Activated T-cell treated with anti-CD3 and anti-CD28 coated beads, Interleukin-2, amount 50 U/mL, for 1 hour (primary cell): ENCODE results near the gene GSAP.

ENCODE experiments used
- DNase-seq: peaks from one replicate; pipeline ENCODE4 v3.0.0-alpha.2; 2020

Gene GSAP

DNA sequence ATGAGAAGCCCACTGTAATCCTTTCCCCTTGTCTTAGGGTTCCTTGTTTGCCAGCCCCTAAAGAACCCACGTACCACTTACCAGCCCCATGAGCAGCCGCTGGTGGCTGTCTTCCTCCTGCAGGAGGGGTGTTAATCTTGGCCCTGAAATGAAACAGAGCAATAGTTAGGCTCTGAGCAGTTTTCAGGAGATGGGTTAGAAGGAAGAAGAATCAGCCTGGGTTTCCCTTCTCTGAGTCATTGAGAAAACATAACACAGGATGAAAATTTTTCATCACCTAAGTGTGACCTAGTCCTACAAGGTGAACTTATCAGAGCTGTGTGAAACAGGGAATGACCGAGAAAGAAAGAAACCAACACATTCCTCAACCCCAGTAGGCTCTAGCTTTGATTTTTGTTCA lies 90.0 kb downstream of the GSAP start:
- no peak for DNase-seq

DNA sequence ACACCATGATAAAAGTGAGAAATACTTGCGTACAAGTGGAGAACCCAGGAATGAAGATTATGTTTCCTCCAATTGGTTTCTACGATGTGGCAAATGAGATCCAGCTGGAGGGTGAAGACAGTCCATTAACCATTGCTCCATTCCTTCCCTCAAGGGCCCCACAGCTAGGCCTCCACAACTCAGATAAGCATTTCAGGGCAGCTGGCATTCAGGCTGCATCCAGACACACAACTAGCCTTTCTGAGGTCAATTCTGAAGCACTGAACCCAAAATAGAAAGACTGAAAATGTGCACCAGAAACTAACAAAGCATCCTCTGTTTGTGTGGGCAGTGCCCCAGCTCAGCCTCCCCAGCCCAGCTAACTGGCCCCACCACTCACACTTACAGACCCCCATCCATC lies 94.8 kb downstream of the GSAP start:
- DNase-seq, result no peak

DNA sequence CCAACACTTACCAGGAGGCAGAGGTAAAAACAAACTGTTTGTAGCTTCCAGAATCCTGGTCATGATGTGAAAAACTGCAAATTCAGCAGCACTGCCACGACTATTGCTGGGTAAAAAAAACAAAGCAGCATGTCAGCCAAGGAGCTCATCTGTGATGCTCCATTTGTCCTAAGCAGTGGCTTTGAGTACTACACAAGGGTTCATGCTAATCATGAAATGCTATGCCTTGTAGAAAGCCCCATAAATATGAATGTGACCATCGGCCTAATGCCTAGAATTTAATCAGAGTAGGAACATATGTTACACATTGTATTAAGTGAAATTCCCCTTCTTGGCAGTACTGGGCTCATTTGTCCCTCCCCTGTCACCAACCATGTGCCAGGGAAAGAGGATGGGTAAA lies 95.4 kb downstream of the GSAP start:
- DNase-seq, result no peak

DNA sequence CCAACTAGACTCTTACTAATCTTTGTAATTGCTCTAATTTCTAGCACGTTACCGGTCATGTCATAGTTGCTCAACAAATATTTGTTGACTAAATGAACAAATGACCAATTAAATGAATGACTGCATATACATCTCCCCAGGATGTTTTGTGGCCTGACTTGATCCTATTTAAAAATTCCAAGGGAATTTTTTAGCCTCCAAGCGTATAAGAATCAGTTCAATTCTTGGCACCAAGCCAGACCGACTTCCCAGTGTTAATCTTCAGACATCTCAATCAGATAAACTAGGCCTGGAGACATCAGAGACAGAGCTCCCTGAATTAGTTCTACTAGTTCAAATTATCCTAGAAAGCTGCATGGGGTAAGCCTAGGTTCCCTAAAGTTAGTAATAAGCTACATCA lies 96.0 kb downstream of the GSAP start:
- no peak for DNase-seq

DNA sequence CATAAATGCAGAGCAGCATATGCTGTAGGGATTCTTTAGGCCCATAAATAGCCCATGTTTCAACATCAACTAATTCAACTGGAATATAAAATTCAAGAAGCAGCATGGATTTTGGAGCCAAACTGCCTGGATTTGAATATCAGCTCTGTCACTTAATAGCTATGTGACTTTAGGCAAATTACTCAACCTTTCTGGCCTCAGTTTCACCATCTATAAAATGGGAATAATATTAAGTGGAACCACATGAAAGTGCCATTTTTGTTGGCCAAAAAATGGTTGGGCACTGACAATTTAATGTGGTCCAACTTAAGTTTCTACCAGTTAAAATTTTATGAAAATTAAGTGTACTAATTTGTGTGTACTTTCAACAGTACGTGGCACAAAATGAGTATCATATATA lies 98.1 kb downstream of the GSAP start:
- no peak for DNase-seq

DNA sequence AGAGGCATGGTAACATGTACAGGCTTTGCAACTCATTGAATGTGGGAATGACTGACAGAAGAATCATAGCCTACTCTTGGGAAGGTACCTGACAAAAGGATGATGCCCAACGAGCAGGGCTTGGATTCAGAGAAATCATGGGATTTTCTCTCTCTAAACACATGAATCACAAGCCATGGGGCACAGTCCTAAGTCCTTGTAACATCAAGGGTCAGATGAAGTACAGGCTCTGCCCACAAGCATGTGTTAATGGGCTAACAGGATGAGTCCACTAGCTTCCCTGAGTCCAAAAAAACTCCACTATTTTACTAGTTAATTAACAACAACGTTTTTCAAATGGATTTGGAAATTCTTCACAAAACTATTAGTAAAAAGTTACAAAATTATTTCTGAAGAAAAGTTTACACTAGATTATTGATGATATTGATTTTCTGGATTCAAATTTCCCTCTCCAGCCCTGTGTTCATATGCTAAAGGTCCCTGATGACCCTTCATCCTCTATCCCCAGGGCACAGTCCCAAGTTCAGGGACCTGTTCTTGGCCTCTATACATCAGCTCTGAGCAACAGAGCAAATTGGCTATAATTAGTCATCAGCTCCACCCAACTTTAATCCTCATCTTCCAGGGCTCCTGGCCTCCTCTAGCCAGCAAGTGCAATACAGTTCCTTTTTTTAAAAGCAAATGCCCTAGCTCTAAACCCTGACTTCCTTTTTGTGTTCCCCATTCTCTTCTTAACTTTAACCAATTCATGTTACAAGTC lies 99.8 kb downstream of the GSAP start:
- DNase-seq, result no peak

DNA sequence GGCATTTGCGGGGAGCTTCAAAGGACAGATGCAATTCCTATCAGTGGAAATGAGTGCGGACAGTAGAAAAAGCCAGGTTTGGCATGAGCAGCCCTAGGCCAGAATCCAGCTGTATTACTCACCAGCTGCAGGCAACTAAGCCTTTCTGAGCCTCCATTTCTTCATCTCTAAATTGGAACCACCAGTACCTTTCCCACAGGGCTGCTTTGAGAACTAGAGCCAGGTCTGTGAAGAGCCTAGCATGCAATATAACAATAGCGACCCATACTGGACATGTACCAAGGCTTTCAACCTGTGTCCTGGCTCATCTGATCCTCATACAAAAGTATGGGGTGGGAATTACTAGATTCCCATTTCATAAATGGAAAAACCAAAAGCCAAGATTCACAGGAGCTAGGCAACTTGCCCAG lies 101.0 kb downstream of the GSAP start:
- no peak for DNase-seq

DNA sequence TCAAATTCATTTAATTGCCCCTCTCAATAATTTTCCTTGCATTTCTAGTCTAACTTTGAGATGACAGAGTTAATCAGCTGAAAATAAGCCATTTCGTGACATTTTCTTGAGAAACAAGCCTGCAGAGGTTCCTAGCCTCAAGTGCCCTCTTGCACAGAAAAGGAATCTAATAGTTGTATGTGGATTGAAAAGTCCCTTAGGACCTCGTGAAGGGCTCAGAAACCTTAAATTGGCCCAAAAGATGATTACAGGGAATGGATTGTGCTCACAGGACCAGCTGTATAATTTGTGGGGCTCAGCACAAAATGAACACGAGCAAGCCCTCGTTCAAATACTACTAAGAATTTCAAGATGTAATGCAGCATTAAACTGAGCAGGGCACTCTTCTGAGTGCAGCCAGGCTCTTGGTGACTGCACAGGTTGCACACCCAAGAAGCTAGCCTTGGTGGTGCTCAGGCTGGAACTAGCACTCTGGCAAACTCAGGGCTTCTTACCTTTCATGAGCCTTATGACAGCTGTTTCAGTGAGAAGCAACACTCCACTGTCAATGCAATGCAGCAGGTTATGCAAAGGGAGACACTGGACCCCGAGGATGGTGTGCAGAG lies 102.2 kb downstream of the GSAP start:
- DNase-seq, result no peak

DNA sequence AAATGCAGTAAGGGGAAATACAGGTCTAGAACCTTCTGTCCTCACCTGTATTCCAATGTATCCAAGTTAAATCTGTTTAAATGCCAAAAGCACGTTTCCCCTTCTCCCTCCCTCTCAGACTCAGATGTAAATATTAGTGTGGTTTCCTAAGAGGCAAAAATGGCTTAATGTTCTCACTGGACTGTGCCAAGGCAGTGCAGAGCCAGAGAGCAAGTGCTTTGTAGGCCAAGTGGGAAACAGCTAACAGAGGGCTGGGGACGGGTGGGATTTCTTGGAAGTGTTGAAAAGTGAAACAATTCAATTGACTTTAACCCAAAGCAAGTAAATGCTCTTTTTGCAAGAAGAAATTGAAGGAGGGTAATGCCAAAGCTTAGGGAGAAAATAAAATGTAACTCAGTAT lies 103.1 kb downstream of the GSAP start:
- no peak for DNase-seq

DNA sequence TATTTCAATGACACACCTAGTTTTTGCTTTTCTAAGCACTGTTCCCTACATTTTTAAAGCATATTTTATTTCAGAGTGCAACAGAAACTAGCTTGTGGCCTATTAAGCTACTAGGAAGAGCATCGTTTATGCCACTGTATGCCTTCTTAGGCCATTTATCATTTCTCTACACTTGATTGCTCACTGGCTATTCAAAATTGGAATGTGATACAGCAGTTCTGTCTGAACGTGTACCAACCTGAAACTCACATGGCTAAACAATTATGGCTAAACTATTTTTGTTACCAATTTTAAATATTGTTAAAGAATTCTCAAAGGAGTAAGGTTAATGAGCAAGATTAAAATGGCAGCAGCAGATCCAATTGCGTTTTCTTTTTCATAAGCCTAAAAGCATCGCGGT lies 105.2 kb downstream of the GSAP start:
- no peak for DNase-seq

DNA sequence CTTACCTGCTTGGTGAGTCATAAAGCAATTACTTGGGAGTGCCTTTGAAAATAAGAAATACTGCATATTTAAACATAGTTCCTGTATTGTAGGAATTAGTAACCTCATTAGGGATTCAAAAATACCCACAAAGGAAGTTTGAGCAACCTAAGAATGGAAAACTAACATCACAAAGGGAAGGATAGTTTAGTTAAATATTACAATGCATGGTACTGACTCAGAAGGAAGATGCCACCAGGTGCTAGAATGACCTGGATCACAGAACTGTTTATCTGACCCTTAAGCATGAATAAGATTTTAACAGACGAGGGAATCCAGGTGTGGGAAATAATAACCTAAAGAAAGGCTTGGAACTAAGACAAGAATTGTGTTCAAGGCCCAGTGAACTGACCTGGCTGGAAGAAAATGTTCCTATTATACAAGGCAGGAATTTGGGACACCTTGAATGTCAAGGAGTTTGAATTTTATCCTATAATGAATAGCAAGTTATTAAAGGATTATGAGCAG lies 106.4 kb downstream of the GSAP start:
- DNase-seq, result no peak

DNA sequence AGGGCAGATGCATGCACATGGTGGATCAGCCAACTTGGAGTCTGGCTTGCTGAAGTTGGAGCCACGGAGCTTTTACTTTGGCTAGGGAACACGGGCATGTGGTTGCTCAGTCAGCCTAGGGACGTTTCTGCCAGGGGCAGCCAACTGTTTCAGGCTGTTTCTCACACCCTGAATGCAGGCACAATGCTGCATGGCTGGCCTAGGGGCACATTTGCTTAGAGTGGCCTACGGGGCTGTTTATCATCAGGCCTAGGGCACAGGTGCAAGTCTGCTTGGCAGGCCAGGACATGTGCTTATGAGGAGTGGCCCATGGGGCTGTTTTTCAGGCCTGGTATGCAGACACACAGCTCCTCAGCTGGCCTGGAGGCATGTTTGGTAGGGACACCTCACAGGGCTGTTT lies 107.4 kb downstream of the GSAP start:
- no peak for DNase-seq

DNA sequence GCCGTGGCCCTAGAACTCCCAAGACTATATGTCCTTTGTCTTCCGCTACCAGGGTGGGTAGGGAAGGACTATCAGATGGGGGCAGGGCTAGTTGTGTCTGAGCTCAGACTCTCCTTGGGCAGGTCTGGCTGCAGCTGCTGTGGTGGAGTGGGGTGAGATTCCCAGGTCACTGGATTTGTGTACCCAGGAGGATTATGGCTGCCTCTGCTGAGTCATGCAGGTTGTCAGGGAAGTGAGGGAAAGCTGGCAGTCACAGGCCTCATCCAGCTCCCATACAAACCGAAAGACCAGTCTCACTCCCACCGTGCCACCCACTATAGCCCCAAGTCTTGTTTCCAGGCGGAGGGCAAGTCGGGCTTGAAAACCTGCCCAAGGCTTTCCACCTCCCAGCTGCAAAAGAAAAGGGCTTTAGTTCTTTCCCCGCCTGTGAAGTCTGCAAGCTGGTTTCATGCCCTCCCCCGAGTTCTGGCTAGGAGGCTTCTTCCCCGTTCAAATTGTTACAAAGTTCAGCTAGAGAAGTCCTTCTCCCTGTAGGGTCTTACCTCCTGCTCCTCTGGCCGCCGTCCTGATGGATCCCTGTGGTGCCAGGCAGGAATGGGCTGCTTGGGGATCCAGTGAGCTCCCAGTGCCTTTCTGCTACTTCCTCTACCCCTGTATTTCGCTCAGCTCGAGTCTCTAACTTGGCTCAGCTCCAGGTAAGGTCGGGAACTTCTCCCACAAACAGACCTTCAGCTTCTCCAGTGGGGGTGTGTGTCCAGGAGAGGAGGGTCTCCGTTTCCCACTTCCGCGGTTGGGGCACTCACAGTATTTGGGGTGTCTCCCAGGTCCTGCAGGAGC lies 109.7 kb downstream of the GSAP start:
- DNase-seq, result no peak

DNA sequence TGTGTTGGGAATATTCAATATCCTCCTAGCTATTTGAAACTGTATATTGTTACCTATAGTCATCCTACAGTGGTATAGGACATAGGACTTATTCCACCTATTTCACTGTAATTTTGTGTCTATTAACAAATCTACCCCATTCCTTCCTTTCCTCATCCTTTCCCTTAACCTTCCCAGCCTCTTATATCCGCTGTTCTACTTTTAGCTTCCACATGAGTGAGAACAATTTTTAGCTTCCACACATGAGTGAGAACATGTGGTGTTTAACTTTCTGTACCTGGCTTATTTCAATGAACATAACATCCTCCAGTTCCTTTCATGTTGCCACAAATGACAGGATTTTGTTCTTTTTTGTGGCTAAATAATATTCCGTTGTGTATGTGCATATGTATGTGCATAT lies 120.6 kb downstream of the GSAP start:
- DNase-seq, result no peak

DNA sequence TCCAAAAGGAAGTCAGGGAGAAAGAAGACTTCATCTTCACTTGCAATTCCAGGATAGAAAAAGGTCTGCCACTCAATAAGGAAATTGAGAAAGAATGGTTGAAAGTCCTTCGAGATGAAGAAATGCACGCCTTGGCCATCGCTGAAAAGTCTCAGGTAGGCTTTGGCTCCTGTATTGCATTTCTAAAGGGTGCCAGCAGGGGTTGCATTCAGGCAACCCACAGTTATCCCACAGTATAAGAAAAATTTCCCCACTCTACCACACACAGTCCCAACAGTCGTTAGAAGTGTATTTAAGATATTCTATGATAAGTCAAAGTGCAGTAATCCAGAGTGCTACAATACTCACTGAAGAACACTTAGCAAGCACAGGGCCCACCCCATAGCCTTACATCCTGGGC lies 123.1 kb downstream of the GSAP start:
- DNase-seq, result no peak

DNA sequence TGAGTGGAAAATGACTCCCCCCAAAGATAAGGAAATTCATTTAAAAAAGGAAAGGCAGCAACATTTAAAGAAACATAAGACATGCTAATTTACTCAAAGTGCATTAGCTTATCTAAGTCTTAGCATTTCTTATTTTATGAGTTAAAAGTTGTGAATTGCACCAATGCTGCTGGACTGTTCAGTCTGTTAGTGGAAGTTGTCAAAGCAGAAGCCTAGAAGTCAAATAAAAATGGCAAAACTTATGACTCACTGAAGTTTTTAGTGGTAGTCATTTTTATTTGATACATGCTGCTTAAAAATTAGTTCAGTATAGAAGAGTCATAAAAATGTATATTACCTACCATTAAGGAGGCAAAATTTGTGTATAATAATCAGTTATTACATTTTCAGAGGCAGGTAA lies 125.7 kb downstream of the GSAP start:
- DNase-seq, result no peak

DNA sequence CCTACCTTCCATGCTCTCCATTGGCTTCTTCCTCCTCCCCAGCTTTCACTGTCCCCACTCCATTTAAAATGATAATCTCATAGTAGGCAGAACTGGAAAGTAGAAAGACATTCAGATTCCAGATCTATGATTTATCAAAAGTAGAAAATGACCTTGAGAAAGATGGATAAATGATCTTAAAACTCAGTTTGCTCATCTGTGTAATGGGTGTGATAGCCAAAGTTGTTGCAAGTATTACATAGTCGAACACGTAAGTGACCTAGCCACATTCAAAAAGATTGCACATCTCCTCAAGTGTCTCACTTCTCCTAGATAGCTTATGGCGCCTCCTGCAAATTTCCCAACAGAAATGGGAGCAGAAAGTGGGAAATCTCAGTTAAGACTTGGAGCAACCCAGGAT lies 126.8 kb downstream of the GSAP start:
- DNase-seq, result no peak

DNA sequence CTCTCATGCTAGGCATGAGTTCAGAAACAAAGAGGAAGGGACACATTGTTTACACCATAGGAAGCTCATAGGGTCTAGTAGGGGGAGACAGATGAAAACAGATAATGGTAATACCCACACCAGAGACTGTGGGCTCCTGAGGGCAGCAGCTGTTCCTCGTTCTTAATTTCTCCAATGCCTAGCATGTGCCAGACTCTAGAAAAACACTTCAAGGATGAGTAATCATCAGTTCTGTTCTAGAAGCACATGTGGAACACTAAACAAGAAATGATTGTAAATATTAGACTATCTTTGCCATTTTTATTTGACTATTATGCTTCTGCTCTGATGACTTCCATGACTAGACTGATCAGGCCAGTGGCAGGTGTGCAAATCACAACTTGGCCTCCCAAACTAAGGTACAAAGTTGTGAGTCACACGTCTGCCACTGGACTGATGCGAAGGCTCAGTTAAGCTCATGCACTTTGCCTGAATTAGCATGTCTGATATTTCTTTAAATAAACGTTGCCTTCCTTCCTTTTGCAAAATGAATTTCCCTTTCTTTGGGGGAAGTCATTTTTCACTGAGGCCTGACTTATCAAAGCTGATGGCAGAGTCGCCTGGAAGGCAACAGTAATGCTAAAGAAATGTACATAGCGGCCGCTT lies 127.4 kb downstream of the GSAP start:
- DNase-seq, result no peak

DNA sequence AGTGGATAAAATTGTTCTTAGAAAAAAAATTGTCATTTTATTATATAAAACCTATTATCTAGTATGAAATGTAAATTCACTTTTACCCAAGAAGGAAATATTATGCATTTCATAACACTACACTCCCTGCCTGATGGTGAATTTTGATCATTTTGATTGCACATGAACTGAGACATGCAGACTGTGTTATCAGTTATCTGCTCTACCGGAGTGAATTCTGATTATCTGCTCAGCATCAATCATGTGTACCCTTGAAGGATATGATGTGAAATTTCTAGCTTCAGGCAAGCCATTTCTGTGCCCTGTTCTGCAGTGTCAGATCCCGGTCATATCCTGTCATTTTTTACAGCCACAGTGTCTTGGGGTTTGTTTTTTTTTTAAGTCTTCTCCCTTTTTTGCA lies 131.5 kb downstream of the GSAP start:
- no peak for DNase-seq

DNA sequence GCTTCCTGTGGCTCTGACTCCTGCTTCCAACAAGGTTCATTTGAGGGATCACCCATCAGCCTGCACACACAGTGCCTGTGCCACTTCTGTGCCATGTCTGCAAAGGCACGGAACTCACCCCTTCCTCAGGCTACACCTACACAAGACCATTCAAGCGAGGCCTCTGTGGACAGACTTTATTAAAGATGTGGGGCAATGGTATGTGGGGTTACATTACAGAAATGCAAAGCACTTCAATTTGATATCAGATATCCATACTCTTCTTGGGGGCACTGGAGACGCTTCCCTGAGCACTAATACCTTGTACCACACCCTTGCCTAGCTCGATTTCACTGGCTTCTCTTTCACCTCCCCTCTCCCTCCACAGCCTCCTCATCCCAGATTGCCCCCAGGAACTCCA lies 132.1 kb downstream of the GSAP start:
- no peak for DNase-seq

DNA sequence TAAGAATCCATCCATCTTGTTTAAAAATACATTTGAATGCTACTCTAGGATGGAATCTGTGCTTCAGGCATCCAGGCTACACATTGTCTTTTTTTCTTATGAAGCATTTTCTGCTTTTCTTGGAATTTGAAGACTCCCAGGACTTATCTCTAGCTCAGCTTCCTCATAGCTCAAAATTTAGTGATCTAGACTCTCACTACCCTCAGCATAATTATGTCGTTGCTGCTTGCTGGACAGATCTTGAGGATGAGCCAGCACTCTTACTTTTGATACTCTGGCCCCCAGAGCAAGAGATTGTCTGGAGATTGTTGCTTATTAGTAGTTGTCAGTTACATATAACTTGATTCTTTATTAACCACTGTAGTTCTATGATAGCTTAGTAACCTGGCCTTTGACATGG lies 133.3 kb downstream of the GSAP start:
- DNase-seq, result no peak

DNA sequence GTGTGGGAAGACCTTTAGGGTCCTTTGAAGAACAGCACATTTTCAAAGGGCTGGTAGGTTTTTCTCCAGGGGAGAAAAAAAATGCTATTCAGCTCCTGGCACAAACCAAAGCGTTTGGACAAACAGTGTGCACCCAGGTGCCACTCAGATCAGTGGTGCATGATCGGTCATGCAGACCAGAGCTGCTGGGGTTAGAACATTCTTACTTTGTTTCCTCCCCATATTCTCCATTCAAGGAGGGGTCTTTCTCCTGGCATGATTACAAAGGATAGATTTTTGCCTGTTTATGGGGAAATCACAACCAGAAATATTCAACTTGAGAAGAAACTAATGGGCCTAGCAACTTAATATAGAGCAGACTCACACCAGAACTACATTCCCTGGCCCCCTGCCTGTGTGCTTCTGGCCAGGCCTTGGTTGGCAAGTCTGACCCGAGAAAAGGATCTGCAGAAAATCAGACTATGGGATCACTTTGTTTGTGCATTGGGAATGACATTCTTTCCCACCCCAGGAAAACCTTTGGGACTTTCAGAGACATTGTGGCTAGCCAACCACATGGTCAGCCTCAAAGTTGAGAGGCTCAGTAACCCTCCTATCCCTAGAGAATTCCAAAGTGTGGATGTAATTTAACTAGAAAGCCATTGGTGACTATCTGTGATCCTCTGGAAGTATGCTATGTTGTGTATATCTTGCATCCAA lies 134.2 kb downstream of the GSAP start:
- no peak for DNase-seq

DNA sequence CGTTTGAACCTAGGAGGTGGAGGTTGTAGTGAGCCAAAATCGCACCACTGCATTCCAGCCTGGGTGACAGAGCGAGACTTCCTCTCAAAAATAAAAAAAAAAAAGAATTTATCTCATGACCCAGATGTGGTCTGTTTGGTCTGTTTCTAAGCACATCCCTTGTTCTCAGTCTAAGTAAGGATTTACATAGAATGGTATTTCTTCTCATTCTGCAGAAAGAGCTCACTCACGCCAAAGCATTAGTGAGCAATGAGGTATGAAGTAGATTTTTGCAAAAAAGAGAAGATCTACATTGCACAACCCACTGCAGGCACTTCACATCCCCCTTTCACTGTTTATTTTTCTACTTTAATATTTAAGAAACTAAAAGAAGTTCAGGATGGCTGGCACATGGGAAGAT lies 140.0 kb downstream of the GSAP start:
- no peak for DNase-seq
